ENCODE results near the gene AK1. TPM values are rescaled to one million over a fixed set of nuclear protein-coding genes. Genes with fewer than 3 reads are reported as not detected.

AK1 gene
- total and polyA plus RNA-seq, 2 of the 13 experiments (the other 11 are each of a cell fraction or from before 2014, with no cell fraction given): 19.1 to 32.8 TPM

DNA sequence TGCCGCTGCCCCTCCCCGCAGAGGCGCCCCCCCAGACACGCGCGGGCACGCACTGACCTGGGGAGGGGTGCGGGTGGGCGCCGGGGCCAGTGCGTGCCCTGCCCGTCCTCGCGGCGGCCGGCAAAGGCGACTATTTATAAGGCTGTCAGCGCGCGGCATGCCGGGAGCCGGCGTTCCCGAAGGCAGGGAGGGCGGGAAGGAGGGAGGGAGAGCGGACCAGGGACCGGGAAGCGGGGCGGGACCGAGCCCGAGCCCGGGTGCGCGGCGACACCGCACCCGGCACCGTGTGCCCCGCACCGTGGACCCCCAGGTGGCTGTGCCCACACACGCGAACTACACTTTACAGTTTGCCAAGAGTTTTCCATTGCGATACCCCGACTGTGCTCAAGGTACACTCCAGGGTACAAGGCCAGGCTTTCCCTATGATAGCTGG is at the start of gene AK1 (continued):
- TF ChIP-seq, protein P1, sequence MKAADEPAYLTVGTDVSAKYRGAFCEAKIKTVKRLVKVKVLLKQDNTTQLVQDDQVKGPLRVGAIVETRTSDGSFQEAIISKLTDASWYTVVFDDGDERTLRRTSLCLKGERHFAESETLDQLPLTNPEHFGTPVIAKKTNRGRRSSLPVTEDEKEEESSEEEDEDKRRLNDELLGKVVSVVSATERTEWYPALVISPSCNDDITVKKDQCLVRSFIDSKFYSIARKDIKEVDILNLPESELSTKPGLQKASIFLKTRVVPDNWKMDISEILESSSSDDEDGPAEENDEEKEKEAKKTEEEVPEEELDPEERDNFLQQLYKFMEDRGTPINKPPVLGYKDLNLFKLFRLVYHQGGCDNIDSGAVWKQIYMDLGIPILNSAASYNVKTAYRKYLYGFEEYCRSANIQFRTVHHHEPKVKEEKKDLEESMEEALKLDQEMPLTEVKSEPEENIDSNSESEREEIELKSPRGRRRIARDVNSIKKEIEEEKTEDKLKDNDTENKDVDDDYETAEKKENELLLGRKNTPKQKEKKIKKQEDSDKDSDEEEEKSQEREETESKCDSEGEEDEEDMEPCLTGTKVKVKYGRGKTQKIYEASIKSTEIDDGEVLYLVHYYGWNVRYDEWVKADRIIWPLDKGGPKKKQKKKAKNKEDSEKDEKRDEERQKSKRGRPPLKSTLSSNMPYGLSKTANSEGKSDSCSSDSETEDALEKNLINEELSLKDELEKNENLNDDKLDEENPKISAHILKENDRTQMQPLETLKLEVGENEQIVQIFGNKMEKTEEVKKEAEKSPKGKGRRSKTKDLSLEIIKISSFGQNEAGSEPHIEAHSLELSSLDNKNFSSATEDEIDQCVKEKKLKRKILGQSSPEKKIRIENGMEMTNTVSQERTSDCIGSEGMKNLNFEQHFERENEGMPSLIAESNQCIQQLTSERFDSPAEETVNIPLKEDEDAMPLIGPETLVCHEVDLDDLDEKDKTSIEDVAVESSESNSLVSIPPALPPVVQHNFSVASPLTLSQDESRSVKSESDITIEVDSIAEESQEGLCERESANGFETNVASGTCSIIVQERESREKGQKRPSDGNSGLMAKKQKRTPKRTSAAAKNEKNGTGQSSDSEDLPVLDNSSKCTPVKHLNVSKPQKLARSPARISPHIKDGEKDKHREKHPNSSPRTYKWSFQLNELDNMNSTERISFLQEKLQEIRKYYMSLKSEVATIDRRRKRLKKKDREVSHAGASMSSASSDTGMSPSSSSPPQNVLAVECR (CRISPR knock-in tag; IDR thresholded peaks at IDR 0.05; ENCODE audit: borderline replicate concordance): peak; percentile 87; the same call in 1 of the 2 replicates
- TF ChIP-seq, protein P2, sequence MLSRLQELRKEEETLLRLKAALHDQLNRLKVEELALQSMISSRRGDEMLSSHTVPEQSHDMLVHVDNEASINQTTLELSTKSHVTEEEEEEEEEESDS (CRISPR knock-in tag; IDR thresholded peaks at IDR 0.05; ENCODE audit: borderline replicate concordance): no peak
- TF ChIP-seq PLSCR1 (CRISPR knock-in tag; IDR thresholded peaks at IDR 0.05; ENCODE audit: borderline replicate concordance): no peak
- no peak for TF ChIP-seq THRA (CRISPR knock-in tag; IDR thresholded peaks at IDR 0.05; ENCODE audit: borderline replicate concordance)
- peak; percentile 29; the same call in 1 of the 2 replicates for TF ChIP-seq MEIS1 (CRISPR knock-in tag; IDR thresholded peaks at IDR 0.05; ENCODE audit: borderline replicate concordance)
- no peak for TF ChIP-seq RFX3 (CRISPR knock-in tag; IDR thresholded peaks at IDR 0.05)
- 0 out of 2 replicates have a peak, but pooled peaks have one; percentile 41 for TF ChIP-seq REPIN1 (CRISPR knock-in tag; IDR thresholded peaks at IDR 0.05; ENCODE audit: borderline replicate concordance, low read depth)
- peak; percentile 42; the same call in 1 of the 2 replicates for TF ChIP-seq MAZ (IDR thresholded peaks at IDR 0.05; ENCODE audit: borderline replicate concordance, low read depth, low read length)
- TF ChIP-seq MAZ (CRISPR knock-in tag; IDR thresholded peaks at IDR 0.05; ENCODE audit: low read depth): peak; percentile 85
- TF ChIP-seq, protein P3, sequence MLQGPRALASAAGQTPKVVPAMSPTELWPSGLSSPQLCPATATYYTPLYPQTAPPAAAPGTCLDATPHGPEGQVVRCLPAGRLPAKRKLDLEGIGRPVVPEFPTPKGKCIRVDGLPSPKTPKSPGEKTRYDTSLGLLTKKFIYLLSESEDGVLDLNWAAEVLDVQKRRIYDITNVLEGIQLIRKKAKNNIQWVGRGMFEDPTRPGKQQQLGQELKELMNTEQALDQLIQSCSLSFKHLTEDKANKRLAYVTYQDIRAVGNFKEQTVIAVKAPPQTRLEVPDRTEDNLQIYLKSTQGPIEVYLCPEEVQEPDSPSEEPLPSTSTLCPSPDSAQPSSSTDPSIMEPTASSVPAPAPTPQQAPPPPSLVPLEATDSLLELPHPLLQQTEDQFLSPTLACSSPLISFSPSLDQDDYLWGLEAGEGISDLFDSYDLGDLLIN (CRISPR knock-in tag; IDR thresholded peaks at IDR 0.05; ENCODE audit: borderline replicate concordance): no peak
- no peak for TF ChIP-seq YEATS4 (CRISPR knock-in tag; IDR thresholded peaks at IDR 0.05; ENCODE audit: borderline replicate concordance)
- no peak for TF ChIP-seq ZNF10 (CRISPR knock-in tag; IDR thresholded peaks at IDR 0.05; ENCODE audit: borderline replicate concordance, low read depth)
- TF ChIP-seq ZNF790 (CRISPR knock-in tag; IDR thresholded peaks at IDR 0.05; ENCODE audit: borderline replicate concordance): no peak
- TF ChIP-seq ZNF263 (CRISPR knock-in tag; IDR thresholded peaks at IDR 0.05): no peak
- TF ChIP-seq TEAD3 (CRISPR knock-in tag; optimal IDR thresholded peaks at IDR 0.05; ENCODE audit: borderline replicate concordance): peak; percentile 26
- no peak for TF ChIP-seq ZKSCAN5 (CRISPR knock-in tag; IDR thresholded peaks at IDR 0.05)
- no peak for TF ChIP-seq SYNCRIP (IDR thresholded peaks at IDR 0.05; ENCODE audit: insufficient read depth, low read depth, low read length)
- TF ChIP-seq ZFX (CRISPR knock-in tag; IDR thresholded peaks at IDR 0.05; ENCODE audit: low read depth): no peak
- TF ChIP-seq RNF2 (conservative IDR thresholded peaks at IDR 0.05; ENCODE audit: low read depth): no peak
- TF ChIP-seq HBP1 (CRISPR knock-in tag; IDR thresholded peaks at IDR 0.05; ENCODE audit: low read depth): no peak
- TF ChIP-seq KDM4B (CRISPR knock-in tag; IDR thresholded peaks at IDR 0.05): no peak

Data from HepG2 (cell line).